NK-92 (cell line): ENCODE results near the gene ATPAF1.

Experiments
- DNase-seq: peaks from one replicate; lab custom pipeline; 2025; ENCODE audit not compliant: unreplicated experiment; lab: John Stamatoyannopoulos, UW

The ATPAF1 gene

GRCh38 chr1:46616277-46617107 lies 51.7 kb downstream of the ATPAF1 start, which contains the start of gene MOB3C:
MOB3C (minus strand) TSS chr1:46616811; CDS start chr1:46613321, 3,490 bp downstream.
- DNase-seq = no peak

- no peak for DNase-seq
Observed at GRCh38 chr1:46615735-46616134, 52.4 kb downstream of the ATPAF1 start.

- no peak for DNase-seq
Observed at GRCh38 chr1:46615088-46615487, 53.1 kb downstream of the ATPAF1 start.

GRCh38 chr1:46614604-46614984 lies 53.6 kb downstream of the ATPAF1 start:
- DNase-seq = no peak

GRCh38 chr1:46613661-46614603 lies 54.2 kb downstream of the ATPAF1 start:
- DNase-seq = no peak

GRCh38 chr1:46612937-46613660 lies 55.1 kb downstream of the ATPAF1 start:
- no peak for DNase-seq

GRCh38 chr1:46611691-46612221 lies 56.4 kb downstream of the ATPAF1 start:
- DNase-seq = no peak

- DNase-seq = no peak
Observed at GRCh38 chr1:46607345-46608130, 60.6 kb downstream of the ATPAF1 start.

- no peak for DNase-seq
Observed at GRCh38 chr1:46606255-46606965, 61.8 kb downstream of the ATPAF1 start.

- no peak for DNase-seq
Observed at GRCh38 chr1:46605232-46605631, 62.9 kb downstream of the ATPAF1 start.

- peak; percentile 93 for DNase-seq
Observed at GRCh38 chr1:46603858-46604549, 64.2 kb downstream of the ATPAF1 start, which contains the start of gene MKNK1. MKNK1 (minus strand) TSS chr1:46604268; CDS start chr1:46583327, 20,941 bp downstream.

GRCh38 chr1:46603481-46603857 lies 64.7 kb downstream of the ATPAF1 start:
- no peak for DNase-seq

GRCh38 chr1:46601257-46602007 lies 66.7 kb downstream of the ATPAF1 start:
- DNase-seq = no peak

GRCh38 chr1:46599059-46599970 lies 68.8 kb downstream of the ATPAF1 start:
- no peak for DNase-seq

GRCh38 chr1:46596846-46597245 lies 71.3 kb downstream of the ATPAF1 start:
- DNase-seq = no peak

GRCh38 chr1:46596036-46596435 lies 72.1 kb downstream of the ATPAF1 start:
- DNase-seq = no peak

- no peak for DNase-seq
Observed at GRCh38 chr1:46595127-46595526, 73.0 kb downstream of the ATPAF1 start.
